NCI-H1930 (cell line): Measurements from ENCODE around the gene CLCN3.
A peak's percentile ranks its signal among the peaks of the same experiment; 100 is the strongest.
"Not testable (repeated sequence)": the region's sequence is repeated elsewhere in the genome, so short reads cannot be mapped to it uniquely, and the experiment has no call there.

Experiments used
- DNase-seq, 2 experiments: peaks; one replicate each; lab custom pipeline; 2025; lab: John Stamatoyannopoulos, UW

CLCN3 gene

GRCh38 chr4:169618286-169618685, 2.1 kb upstream of the CLCN3 start:
- no peak for DNase-seq

GRCh38 chr4:169618986-169619385, 1.4 kb upstream of the CLCN3 start:
- no peak for DNase-seq

GRCh38 chr4:169619518-169619957, 840 bp upstream of the CLCN3 start:
- peak; percentile 10 to 11 for DNase-seq

- no peak for DNase-seq
Measured at GRCh38 chr4:169620880-169621248, 486 bp downstream of the CLCN3 start.

GRCh38 chr4:169621731-169622492, 1.5 kb downstream of the CLCN3 start:
- DNase-seq = no peak

- no peak for DNase-seq
Measured at GRCh38 chr4:169622566-169622965, 2.2 kb downstream of the CLCN3 start.

- not testable (repeated sequence) for DNase-seq
Measured at GRCh38 chr4:169624012-169624411, 3.6 kb downstream of the CLCN3 start.

- no peak for DNase-seq
Measured at GRCh38 chr4:169625886-169626285, 5.5 kb downstream of the CLCN3 start.

GRCh38 chr4:169626331-169627282, 6.2 kb downstream of the CLCN3 start:
- no peak for DNase-seq

- DNase-seq = no peak
Measured at GRCh38 chr4:169627307-169627706, 6.9 kb downstream of the CLCN3 start.

- DNase-seq = no peak
Measured at GRCh38 chr4:169628579-169628978, 8.2 kb downstream of the CLCN3 start.

GRCh38 chr4:169630069-169630468, 9.7 kb downstream of the CLCN3 start:
- no peak for DNase-seq

- DNase-seq = no peak
Measured at GRCh38 chr4:169632896-169633295, 12.5 kb downstream of the CLCN3 start.

GRCh38 chr4:169634975-169635374, 14.6 kb downstream of the CLCN3 start:
- DNase-seq = no peak

- DNase-seq = no peak
Measured at GRCh38 chr4:169640261-169640870, 20.0 kb downstream of the CLCN3 start.

- no peak for DNase-seq
Measured at GRCh38 chr4:169644802-169645201, 24.4 kb downstream of the CLCN3 start.

GRCh38 chr4:169645627-169646026, 25.2 kb downstream of the CLCN3 start:
- no peak for DNase-seq

GRCh38 chr4:169649545-169650226, 29.3 kb downstream of the CLCN3 start:
- no peak for DNase-seq

- DNase-seq = no peak
Measured at GRCh38 chr4:169650227-169650936, 30.0 kb downstream of the CLCN3 start.

GRCh38 chr4:169652535-169652934, 32.2 kb downstream of the CLCN3 start:
- DNase-seq = no peak

- no peak for DNase-seq
Measured at GRCh38 chr4:169655401-169655800, 35.0 kb downstream of the CLCN3 start.
